H9 (cell line): ENCODE results near the gene SYCE1. TPM values are rescaled to one million over a fixed set of nuclear protein-coding genes. Genes with fewer than 3 reads are reported as not detected.

ENCODE experiments used
- DNase-seq: peaks from one replicate; pipeline ENCODE4 v3.0.0-alpha.2; 2017
- H2AFZ ChIP-seq: one replicate; pipeline ENCODE4 v1.6.1; 2013; ENCODE audit warnings: mild to moderate bottlenecking, low read length, control low read depth, moderate library complexity
- H2AK5ac ChIP-seq: 2 replicates; pipeline ENCODE4 v1.6.1; 2013; ENCODE audit warnings: low read length, control low read depth, mixed read lengths; ENCODE audit not compliant: insufficient read length
- H2BK120ac ChIP-seq: one replicate; pipeline ENCODE4 v1.6.1; 2013; ENCODE audit warnings: low read depth, mild to moderate bottlenecking, low read length, control low read depth, inconsistent platforms; ENCODE audit not compliant: poor library complexity, severe bottlenecking
- H2BK12ac ChIP-seq: 2 replicates; pipeline ENCODE4 v1.6.1; 2013; ENCODE audit warnings: low read length, control low read depth, mixed read lengths, low read depth; ENCODE audit not compliant: insufficient read length
- H2BK15ac ChIP-seq: 2 replicates; pipeline ENCODE4 v1.6.1; 2013; ENCODE audit warnings: low read depth, low read length, control low read depth
- H2BK20ac ChIP-seq: one replicate; pipeline ENCODE4 v1.6.1; 2013; ENCODE audit warnings: low read depth, mild to moderate bottlenecking, low read length, control low read depth, inconsistent platforms; ENCODE audit not compliant: poor library complexity, severe bottlenecking
- H2BK5ac ChIP-seq: 2 replicates; pipeline ENCODE4 v1.6.1; 2013; ENCODE audit warnings: low read length, control low read depth, mixed read lengths; ENCODE audit not compliant: insufficient read length
- H3K14ac ChIP-seq: 2 replicates; pipeline ENCODE4 v1.6.1; 2013; ENCODE audit warnings: low read length, control low read depth; ENCODE audit not compliant: insufficient read depth
- H3K18ac ChIP-seq: 2 replicates; pipeline ENCODE4 v1.6.1; 2013; ENCODE audit warnings: low read depth, mild to moderate bottlenecking, mixed read lengths, low read length, control low read depth; ENCODE audit not compliant: insufficient read length
- H3K23ac ChIP-seq: 2 replicates; pipeline ENCODE4 v1.6.1; 2013; ENCODE audit warnings: low read length, control low read depth, mixed read lengths, low read depth; ENCODE audit not compliant: insufficient read length
- H3K23me2 ChIP-seq: 2 replicates; pipeline ENCODE4 v1.6.1; 2013; ENCODE audit warnings: low read depth, mild to moderate bottlenecking, mixed read lengths, low read length, control low read depth; ENCODE audit not compliant: insufficient read length, poor library complexity, severe bottlenecking
- H3K27ac ChIP-seq: 2 replicates; pipeline ENCODE4 v1.5.1; 2013; ENCODE audit warnings: low read length, control low read depth, mixed read lengths, low read depth; ENCODE audit not compliant: insufficient read length
- H3K27me3 ChIP-seq: 2 replicates; pipeline ENCODE4 v1.6.1; 2013; ENCODE audit warnings: low read length, control low read depth, inconsistent platforms; ENCODE audit not compliant: insufficient read depth
- H3K4ac ChIP-seq: 2 replicates; pipeline ENCODE4 v1.6.1; 2013; ENCODE audit warnings: low read depth, mild to moderate bottlenecking, control low read depth, inconsistent platforms, low read length, moderate library complexity
- H3K4me1 ChIP-seq: 2 replicates; pipeline ENCODE4 v1.6.1; 2013; ENCODE audit warnings: low read length, control low read depth, inconsistent platforms; ENCODE audit not compliant: insufficient read depth
- H3K4me2 ChIP-seq: 2 replicates; pipeline ENCODE4 v1.6.1; 2013; ENCODE audit warnings: low read length, control low read depth, mixed read lengths; ENCODE audit not compliant: insufficient read length, insufficient read depth
- H3K56ac ChIP-seq: 2 replicates; pipeline ENCODE4 v1.6.1; 2013; ENCODE audit warnings: low read depth, mild to moderate bottlenecking, mixed read lengths, low read length, control low read depth; ENCODE audit not compliant: insufficient read length
- H3K79me1 ChIP-seq: 2 replicates; pipeline ENCODE4 v1.6.1; 2013; ENCODE audit warnings: low read depth, mild to moderate bottlenecking, moderate library complexity, low read length, control low read depth, inconsistent platforms; ENCODE audit not compliant: insufficient read depth, poor library complexity, severe bottlenecking
- H3K79me2 ChIP-seq: 2 replicates; pipeline ENCODE4 v1.6.1; 2013; ENCODE audit warnings: low read length, control low read depth, inconsistent platforms; ENCODE audit not compliant: insufficient read depth
- H3K9ac ChIP-seq: 2 replicates; pipeline ENCODE4 v1.6.1; 2013; ENCODE audit warnings: low read length, control low read depth, mixed read lengths; ENCODE audit not compliant: insufficient read length; ENCODE audit errors: extremely low read depth
- H3K9me3 ChIP-seq: one replicate; pipeline ENCODE4 v1.6.1; 2013; ENCODE audit warnings: low read depth, low read length, inconsistent platforms; ENCODE audit not compliant: control insufficient read depth
- H3T11ph ChIP-seq: one replicate; pipeline ENCODE4 v1.6.1; 2013; ENCODE audit warnings: mild to moderate bottlenecking, low read length, control low read depth, inconsistent platforms
- H4K20me1 ChIP-seq: one replicate; pipeline ENCODE4 v1.6.1; 2013; ENCODE audit not compliant: control insufficient read depth, insufficient read length, insufficient read depth
- H4K5ac ChIP-seq: 2 replicates; pipeline ENCODE4 v1.6.1; 2013; ENCODE audit warnings: low read depth, mild to moderate bottlenecking, mixed read lengths, low read length, control low read depth; ENCODE audit not compliant: insufficient read length
- H4K8ac ChIP-seq: replicated peaks from 2 replicates; pipeline ENCODE4 v1.6.1; 2013; ENCODE audit warnings: low read length, control low read depth, mixed read lengths, low read depth; ENCODE audit not compliant: insufficient read length
- H4K91ac ChIP-seq: 2 replicates; pipeline ENCODE4 v1.6.1; 2013; ENCODE audit warnings: low read depth, mild to moderate bottlenecking, moderate library complexity, mixed read lengths, low read length, control low read depth; ENCODE audit not compliant: insufficient read length
- H3K27ac Mint-ChIP-seq, 3 experiments: 2 replicates in 2 of 3; 3 replicates in 1 of 3; pipeline ENCODE4 v1.8.0; 2020 to 2021; ENCODE audit warnings: mixed read lengths in 3 of 3, mild to moderate bottlenecking in 1 of 3, moderate library complexity in 1 of 3
- H3K27me3 Mint-ChIP-seq: 2 replicates; pipeline ENCODE4 v1.8.0; 2021; ENCODE audit warnings: low read depth, mild to moderate bottlenecking, moderate library complexity, mixed read lengths
- H3K36me3 Mint-ChIP-seq, 3 experiments: 2 replicates in 2 of 3; 3 replicates in 1 of 3; pipeline ENCODE4 v1.8.0; 2020 to 2021; ENCODE audit warnings: low read depth in 3 of 3, mixed read lengths in 3 of 3; ENCODE audit not compliant: insufficient read depth in 1 of 3
- H3K4me1 Mint-ChIP-seq, 2 experiments: 2 replicates each; pipeline ENCODE4 v1.8.0; 2020; ENCODE audit warnings: mixed read lengths in 2 of 2
- H3K4me3 Mint-ChIP-seq, 2 experiments: 2 replicates in 1 of 2; 3 replicates in 1 of 2; pipeline ENCODE4 v1.8.0; 2020 to 2021; ENCODE audit warnings: mild to moderate bottlenecking in 2 of 2, mixed read lengths in 2 of 2, moderate library complexity in 1 of 2
- H3K9me3 Mint-ChIP-seq, 2 experiments: 2 replicates in 1 of 2; 3 replicates in 1 of 2; pipeline ENCODE4 v1.8.0; 2020; ENCODE audit warnings: mild to moderate bottlenecking in 2 of 2, mixed read lengths in 2 of 2, moderate library complexity in 1 of 2
- CTCF ChIP-seq: fragments of 200-600 bp; sonication (generic); conservative IDR thresholded peaks from 3 replicates; pipeline ENCODE4 v1.8.0; 2021; ENCODE audit warnings: antibody characterized with exemption, mild to moderate bottlenecking
- WGBS: extraction: QIAGEN DNeasy Blood & Tissue Kit; methylation state at CpG from one replicate; pipeline ENCODE4 v1.1.7; 2013; ENCODE audit warnings: missing lambda C conversion rate, low lambda C conversion rate, mixed read lengths; ENCODE audit not compliant: insufficient read length; ENCODE audit errors: extremely low coverage; 5-methylcytosine and 5-hydroxymethylcytosine counted together
- total RNA-seq: library from RNA; stranded (reverse); gene quantifications from 2 replicates; pipeline ENCODE4 v1.2.1, GENCODE V29; 2021

SYCE1 gene
- total RNA-seq, 1 experiment from 2014 or later = not detected

DNA sequence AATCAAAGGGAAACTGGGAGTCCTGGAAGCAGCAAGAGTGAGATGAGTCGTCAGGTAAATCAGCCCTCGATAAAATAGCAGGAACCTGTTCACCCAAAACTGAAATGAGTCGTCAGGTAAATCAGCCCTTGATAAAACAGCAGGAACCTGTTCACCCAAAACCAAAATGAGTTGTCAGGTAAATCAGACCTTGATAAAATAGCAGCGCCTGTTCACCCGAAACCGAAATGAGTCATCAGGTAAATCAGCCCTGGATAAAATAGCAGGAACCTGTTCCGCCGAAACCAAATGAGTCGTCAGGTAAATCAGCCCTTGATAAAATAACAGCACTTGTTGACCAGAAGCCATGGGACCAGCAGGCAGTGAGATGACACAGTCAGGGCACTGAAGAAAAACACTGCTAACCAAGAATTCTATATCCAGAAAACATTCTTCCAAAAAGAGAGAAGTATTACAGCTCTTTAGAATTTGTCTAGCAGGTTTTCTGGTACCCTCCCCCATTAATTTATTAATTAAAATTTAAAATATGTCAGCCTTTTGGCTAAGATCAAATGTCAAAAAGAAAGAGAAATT is 41.7 kb downstream of the SYCE1 start:
- no peak overlapping the region for H3K27ac Mint-ChIP-seq
- Histone ChIP-seq H3K56ac (no peak overlapping the region), H3K9ac (no peak overlapping the region), H3K23me2 (no peaks in the 10 kb centered on the region), H4K20me1 (no peaks in the 10 kb centered on the region), H3K79me2 (no peaks in the 10 kb centered on the region), H4K8ac (no peak overlapping the region), H3K14ac (no peak overlapping the region), H4K91ac (no peak overlapping the region), H2AFZ (no peak overlapping the region), H3K4ac (no peak overlapping the region), H2BK15ac (no peak overlapping the region), H3K4me1 (no peaks in the 10 kb centered on the region), H2BK12ac (no peak overlapping the region), H3K23ac (no peak overlapping the region), H3K27me3 (no peaks in the 10 kb centered on the region), H2BK20ac (no peak overlapping the region), H3K4me2 (no peak overlapping the region), H2BK120ac (no peak overlapping the region), H3K9me3 (peaks cover 70% of the 10 kb centered on the region), H4K5ac (no peak overlapping the region), H2AK5ac (no peak overlapping the region), H3K79me1 (no peaks in the 10 kb centered on the region), H3T11ph (no peak overlapping the region), H3K27ac (no peak overlapping the region), H3K18ac (no peak overlapping the region), H2BK5ac (no peak overlapping the region)
- DNase-seq = no peak
- H3K27me3 Mint-ChIP-seq = no peaks in the 10 kb centered on the region
- no peaks in the 10 kb centered on the region for H3K4me1 Mint-ChIP-seq
- H3K4me3 Mint-ChIP-seq = no peak overlapping the region
- TF ChIP-seq CTCF = no peak
- WGBS = no CpG with 5 or more reads among the region's 9 CpGs
- peaks cover 78 to 85% of the 10 kb centered on the region in 2 experiments for H3K9me3 Mint-ChIP-seq
- H3K36me3 Mint-ChIP-seq = peaks cover 0 to 8% (median 0%) of the 10 kb centered on the region in 3 experiments; a peak in 4 of 7 replicates
